Cardiac muscle cell (in vitro differentiated cells and primary cell): ENCODE measurements around the gene DIP2A. TPM values are rescaled to one million over a fixed set of nuclear protein-coding genes. Genes with fewer than 3 reads are reported as not detected.

Source experiments
- DNase-seq, 2 donors: peaks; one replicate each; pipeline versions ENCODE4 v3.0.0 to v3.0.0-alpha.2; 2010 to 2017; ENCODE audit warnings: low read depth in 1 of 2, low spot score in 1 of 2
- H3K27ac ChIP-seq: fragments of 200-600 bp; sonication (generic); 2 replicates; pipeline ENCODE4 v1.5.1; 2016
- H3K27me3 ChIP-seq: fragments of 200-600 bp; sonication (generic); 2 replicates; pipeline ENCODE4 v1.6.0; 2016; ENCODE audit warnings: control low read depth
- H3K36me3 ChIP-seq: fragments of 200-600 bp; sonication (generic); 2 replicates; pipeline ENCODE4 v1.5.1; 2016; ENCODE audit warnings: control low read depth
- H3K4me1 ChIP-seq: fragments of 200-600 bp; sonication (generic); 2 replicates; pipeline ENCODE4 v1.8.1; 2017; ENCODE audit warnings: low read depth, mild to moderate bottlenecking, mixed run types
- H3K4me3 ChIP-seq: fragments of 200-600 bp; sonication (generic); 2 replicates; pipeline ENCODE4 v1.5.1; 2016; ENCODE audit warnings: mild to moderate bottlenecking
- H3K9me3 ChIP-seq: fragments of 200-600 bp; sonication (generic); 2 replicates; pipeline ENCODE4 v1.5.1; 2017; ENCODE audit warnings: low read depth, mild to moderate bottlenecking, control low read depth
- polyA plus RNA-seq: library from polyadenylated mRNA; unstranded; fragments of >200 nt; fragmentation: Nextera tagmentation; extraction: Ambion mirVana; gene quantifications from 2 replicates; pipeline ENCODE4 v1.2.1, GENCODE V29; 2016
- total RNA-seq: library from RNA; depleted of rRNA; stranded (reverse); fragments of >200 nt; gene quantifications from 2 replicates; pipeline ENCODE4 v1.2.3, GENCODE V29; 2016
- TF ChIP-seq, protein P1 (sequence below): IDR thresholded peaks from 2 replicates; pipeline ENCODE4 v1.5.1; 2012; ENCODE audit warnings: low read depth, mild to moderate bottlenecking, low read length

Gene DIP2A
- total and polyA plus RNA-seq, 2 experiments from 2014 or later: 21.7 to 42.2 TPM

DNA sequence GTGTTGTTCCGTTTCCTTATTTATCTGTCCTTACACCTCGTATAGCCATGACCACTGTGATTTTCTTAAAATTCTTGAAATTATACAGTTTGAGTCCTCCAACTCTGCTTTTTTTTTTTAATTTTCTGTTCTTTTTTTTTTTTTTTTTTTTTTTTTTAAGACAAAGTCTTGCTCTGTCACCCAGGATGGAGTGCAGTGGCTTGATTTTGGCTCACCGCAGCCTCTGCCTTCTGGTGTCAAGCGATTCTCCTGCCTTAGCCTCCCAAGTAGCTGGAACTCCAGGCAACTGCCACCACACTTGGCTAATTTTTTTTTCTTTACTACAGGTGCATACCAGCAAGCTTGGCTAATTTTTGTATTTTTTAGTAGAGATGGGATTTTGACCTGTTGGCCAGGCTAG, 48.9 kb downstream of the DIP2A start:
- no peak overlapping the region for H3K27ac ChIP-seq
- TF ChIP-seq, protein P1, sequence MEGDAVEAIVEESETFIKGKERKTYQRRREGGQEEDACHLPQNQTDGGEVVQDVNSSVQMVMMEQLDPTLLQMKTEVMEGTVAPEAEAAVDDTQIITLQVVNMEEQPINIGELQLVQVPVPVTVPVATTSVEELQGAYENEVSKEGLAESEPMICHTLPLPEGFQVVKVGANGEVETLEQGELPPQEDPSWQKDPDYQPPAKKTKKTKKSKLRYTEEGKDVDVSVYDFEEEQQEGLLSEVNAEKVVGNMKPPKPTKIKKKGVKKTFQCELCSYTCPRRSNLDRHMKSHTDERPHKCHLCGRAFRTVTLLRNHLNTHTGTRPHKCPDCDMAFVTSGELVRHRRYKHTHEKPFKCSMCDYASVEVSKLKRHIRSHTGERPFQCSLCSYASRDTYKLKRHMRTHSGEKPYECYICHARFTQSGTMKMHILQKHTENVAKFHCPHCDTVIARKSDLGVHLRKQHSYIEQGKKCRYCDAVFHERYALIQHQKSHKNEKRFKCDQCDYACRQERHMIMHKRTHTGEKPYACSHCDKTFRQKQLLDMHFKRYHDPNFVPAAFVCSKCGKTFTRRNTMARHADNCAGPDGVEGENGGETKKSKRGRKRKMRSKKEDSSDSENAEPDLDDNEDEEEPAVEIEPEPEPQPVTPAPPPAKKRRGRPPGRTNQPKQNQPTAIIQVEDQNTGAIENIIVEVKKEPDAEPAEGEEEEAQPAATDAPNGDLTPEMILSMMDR: no peak
- no peak overlapping the region for H3K4me3 ChIP-seq
- no peaks in the 10 kb centered on the region for H3K9me3 ChIP-seq
- no peaks in the 10 kb centered on the region for H3K27me3 ChIP-seq
- H3K36me3 ChIP-seq: peaks cover 32% of the 10 kb centered on the region
- no peaks in the 10 kb centered on the region for H3K4me1 ChIP-seq
- DNase-seq: no peak

DNA sequence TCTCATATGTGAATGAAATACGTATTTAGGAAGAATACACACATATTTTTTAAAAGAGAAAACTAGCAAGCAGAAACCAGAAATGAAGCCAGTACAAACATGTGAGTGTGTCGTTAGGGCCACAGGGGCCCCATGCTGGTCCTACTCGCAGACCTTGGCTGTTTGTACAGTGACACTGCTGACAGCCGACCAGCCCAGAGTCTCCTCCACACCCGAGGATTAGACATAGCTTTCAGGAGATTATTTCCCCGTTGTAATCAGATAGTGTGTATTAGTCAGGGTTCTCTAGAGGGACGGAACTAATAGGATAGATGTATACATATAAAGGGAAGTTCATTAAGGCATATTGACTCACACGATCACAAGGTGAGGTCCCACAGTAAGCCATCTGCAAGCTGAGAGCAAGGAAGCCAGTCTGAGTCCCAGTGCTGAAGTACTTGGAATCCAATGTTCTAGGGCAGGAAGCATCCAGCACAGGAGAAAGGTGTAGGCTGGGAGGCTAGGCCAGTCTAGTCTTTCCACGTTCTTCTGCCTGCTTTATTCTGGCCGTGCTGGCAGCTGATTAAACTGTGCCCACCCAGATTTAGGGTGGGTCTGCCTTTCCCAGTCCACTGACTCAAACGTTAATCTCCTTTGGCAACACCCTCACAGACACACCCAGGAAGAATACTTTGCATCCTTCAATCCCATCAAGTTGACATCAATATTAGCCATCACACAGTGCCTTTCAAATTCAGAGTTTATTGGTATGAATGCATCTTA, 51.2 kb downstream of the DIP2A start:
- TF ChIP-seq, protein P1: no peak
- H3K27me3 ChIP-seq: no peaks in the 10 kb centered on the region
- peaks cover 28% of the 10 kb centered on the region for H3K36me3 ChIP-seq
- H3K27ac ChIP-seq: no peak overlapping the region
- peak in 1 of 2 donors; percentile 60 for DNase-seq
- H3K9me3 ChIP-seq: no peaks in the 10 kb centered on the region
- no peak overlapping the region for H3K4me3 ChIP-seq
- H3K4me1 ChIP-seq: no peaks in the 10 kb centered on the region

DNA sequence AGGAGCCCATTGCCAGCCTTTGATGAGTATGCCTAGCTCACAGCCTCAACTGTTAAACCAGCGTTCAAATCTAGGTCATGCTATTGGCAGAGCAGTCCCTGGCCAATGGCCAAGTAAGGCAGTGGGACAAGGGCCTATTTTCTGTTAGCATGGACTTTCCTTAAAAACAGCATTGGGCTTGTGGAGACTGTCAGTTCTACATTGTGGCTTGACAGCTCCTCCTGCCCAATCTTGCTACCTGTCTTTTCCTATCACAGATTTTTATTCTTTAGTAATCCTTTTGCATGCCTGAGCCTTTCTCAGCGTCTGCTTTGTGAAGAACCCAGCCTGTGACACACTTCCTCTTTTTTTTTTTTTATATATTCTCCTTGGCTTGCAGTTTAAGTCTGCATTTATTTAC, 56.4 kb downstream of the DIP2A start:
- no peak overlapping the region for H3K4me3 ChIP-seq
- peaks cover 14% of the 10 kb centered on the region for H3K36me3 ChIP-seq
- peak overlapping the region; percentile 38 for H3K27ac ChIP-seq
- peak; percentile 16 to 63 for DNase-seq
- H3K4me1 ChIP-seq: peaks cover 10% of the 10 kb centered on the region
- no peaks in the 10 kb centered on the region for H3K9me3 ChIP-seq
- TF ChIP-seq, protein P1: no peak
- no peaks in the 10 kb centered on the region for H3K27me3 ChIP-seq

DNA sequence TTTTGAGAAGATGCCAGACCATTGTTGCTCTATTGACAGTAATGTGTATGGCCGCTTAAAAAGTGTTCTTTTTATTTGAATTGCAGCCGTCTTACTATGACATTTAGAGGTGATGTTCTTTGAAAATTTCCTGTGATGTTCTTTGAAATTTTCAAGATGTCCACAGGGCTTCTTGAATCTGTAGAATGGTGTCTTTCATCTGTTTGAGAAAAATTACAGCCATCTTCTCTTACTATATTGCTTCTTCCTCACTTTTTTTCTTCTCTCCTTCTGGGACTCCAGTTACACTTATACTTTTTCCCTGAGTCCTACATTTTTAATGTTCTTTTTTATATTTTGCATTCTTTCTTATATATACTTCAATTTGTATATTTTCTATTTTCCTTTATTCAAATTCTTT, 57.4 kb downstream of the DIP2A start:
- H3K4me1 ChIP-seq: peaks cover 10% of the 10 kb centered on the region
- no peak overlapping the region for H3K27ac ChIP-seq
- no peak overlapping the region for H3K4me3 ChIP-seq
- TF ChIP-seq, protein P1: no peak
- DNase-seq: no peak
- H3K36me3 ChIP-seq: peaks cover 14% of the 10 kb centered on the region
- no peaks in the 10 kb centered on the region for H3K9me3 ChIP-seq
- no peaks in the 10 kb centered on the region for H3K27me3 ChIP-seq

DNA sequence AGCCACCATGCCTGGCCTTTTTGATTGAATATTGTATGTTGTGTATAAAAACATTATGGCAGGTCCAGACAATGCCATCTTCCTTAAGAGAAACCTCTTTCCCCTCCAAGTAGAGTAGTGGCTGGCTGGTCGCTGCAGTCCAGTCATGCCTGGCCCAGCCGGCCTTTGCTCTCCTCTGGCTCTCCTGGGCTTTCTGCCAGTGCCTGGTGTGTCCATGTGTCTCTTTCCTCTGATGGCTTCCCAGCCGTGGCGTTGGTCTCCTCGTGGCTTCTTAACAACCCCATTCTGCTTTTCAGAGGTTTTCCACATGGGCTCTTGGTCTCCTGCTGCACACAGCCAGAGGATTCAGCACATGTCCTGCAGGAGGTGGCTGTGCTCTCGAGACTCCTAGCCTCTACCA, 58.7 kb downstream of the DIP2A start:
- peaks cover 2% of the 10 kb centered on the region for H3K36me3 ChIP-seq

More for the DNA sequence above, 58.7 kb downstream of the DIP2A start:
- peak in 1 of 2 donors; percentile 24 for DNase-seq
- Histone ChIP-seq H3K4me3 (no peak overlapping the region), H3K27me3 (no peaks in the 10 kb centered on the region), H3K27ac (no peak overlapping the region), H3K9me3 (no peaks in the 10 kb centered on the region), H3K4me1 (peaks cover 10% of the 10 kb centered on the region)
- TF ChIP-seq, protein P1: no peak
